Muscle of back (tissue), 10 donors: ENCODE data around the gene INSL6. TPM values are rescaled to one million over a fixed set of nuclear protein-coding genes. Genes with fewer than 3 reads are reported as not detected.

Experiments
- polyA plus RNA-seq, 10 donors: library from polyadenylated mRNA; unstranded; fragments of 120-200 nt; gene quantifications; one replicate each; pipeline ENCODE4 v1.2.1, GENCODE V29; 2013; ENCODE audit not compliant: insufficient read length in 10 of 10

The INSL6 gene
- polyA plus RNA-seq, 10 donors, result 0.15 to 0.81 (median 0.27) TPM

Other genes starting within 250 kb of the INSL6 start
- gene JAK2, start 200.4 kb downstream of the INSL6 start, polyA plus RNA-seq, result 10 to 100 TPM; 10.8 to 17.0 (median 12.8) TPM
- not detected for gene INSL4, start 45.8 kb upstream of the INSL6 start, polyA plus RNA-seq
- gene RLN2, start 119.1 kb upstream of the INSL6 start, polyA plus RNA-seq, result 1 to 10 TPM in 6 of 10 donors, under 1 TPM in 3, not detected in 1; 0.39 to 2.2 (median 1.5) TPM
- gene RLN1, start 154.2 kb upstream of the INSL6 start, polyA plus RNA-seq, result under 1 TPM in 6 of 10 donors, not detected in 4; 0.16 to 0.77 (median 0.39) TPM